PFSK-1 (cell line): ENCODE results near the gene ZNF407.

Experiments used
- FOXP2 ChIP-seq: optimal IDR thresholded peaks from 2 replicates; pipeline ENCODE3; 2011; ENCODE audit warnings: borderline replicate concordance, control low read depth, inconsistent platforms; ENCODE audit not compliant: insufficient read depth; ENCODE audit errors: extremely low read length, extremely low read depth
- POLR2AphosphoS5 ChIP-seq: IDR thresholded peaks from 2 replicates; pipeline ENCODE4 v1.6.1; 2012; ENCODE audit warnings: low read depth, mild to moderate bottlenecking, control low read depth, low read length, moderate library complexity
- SIN3A ChIP-seq: IDR thresholded peaks from 2 replicates; pipeline ENCODE4 v1.6.1; 2012; ENCODE audit warnings: mild to moderate bottlenecking, low read length, moderate library complexity, borderline replicate concordance; ENCODE audit not compliant: insufficient read depth
- TAF1 ChIP-seq: IDR thresholded peaks from 2 replicates; pipeline ENCODE4 v1.6.1; 2012; ENCODE audit warnings: low read length, control low read depth, borderline replicate concordance; ENCODE audit not compliant: insufficient read depth
- TF ChIP-seq, protein P1 (sequence below), 2 experiments: IDR thresholded peaks; 2 replicates each; pipeline versions ENCODE4 v1.6.1 to v1.8.0; 2011 to 2012; ENCODE audit warnings: low read depth in 2 of 2, low read length in 2 of 2, control low read depth in 1 of 2, inconsistent platforms in 1 of 2, mild to moderate bottlenecking in 1 of 2, moderate library complexity in 1 of 2; ENCODE audit not compliant: insufficient read depth in 1 of 2

ZNF407 gene

DNA sequence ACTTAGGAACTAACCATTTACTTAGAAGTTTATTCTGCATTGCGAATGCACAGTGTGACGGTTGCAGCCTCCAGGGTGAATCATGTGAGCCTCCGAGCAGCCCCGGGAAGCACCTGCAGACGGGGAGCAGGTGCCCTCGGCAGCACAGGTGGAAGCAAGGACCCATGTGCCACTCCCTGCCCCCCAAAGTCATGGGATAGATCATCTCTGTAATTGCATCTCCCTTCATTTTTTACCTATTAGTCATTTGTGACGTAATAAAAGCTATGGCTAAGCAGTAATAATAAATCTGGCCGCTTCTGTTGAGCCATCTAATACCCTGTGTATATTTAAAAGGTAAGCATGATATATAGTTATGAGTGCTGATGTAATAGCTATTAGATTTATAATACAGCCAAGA is 514.1 kb downstream of the ZNF407 start:
- TF ChIP-seq, protein P1, sequence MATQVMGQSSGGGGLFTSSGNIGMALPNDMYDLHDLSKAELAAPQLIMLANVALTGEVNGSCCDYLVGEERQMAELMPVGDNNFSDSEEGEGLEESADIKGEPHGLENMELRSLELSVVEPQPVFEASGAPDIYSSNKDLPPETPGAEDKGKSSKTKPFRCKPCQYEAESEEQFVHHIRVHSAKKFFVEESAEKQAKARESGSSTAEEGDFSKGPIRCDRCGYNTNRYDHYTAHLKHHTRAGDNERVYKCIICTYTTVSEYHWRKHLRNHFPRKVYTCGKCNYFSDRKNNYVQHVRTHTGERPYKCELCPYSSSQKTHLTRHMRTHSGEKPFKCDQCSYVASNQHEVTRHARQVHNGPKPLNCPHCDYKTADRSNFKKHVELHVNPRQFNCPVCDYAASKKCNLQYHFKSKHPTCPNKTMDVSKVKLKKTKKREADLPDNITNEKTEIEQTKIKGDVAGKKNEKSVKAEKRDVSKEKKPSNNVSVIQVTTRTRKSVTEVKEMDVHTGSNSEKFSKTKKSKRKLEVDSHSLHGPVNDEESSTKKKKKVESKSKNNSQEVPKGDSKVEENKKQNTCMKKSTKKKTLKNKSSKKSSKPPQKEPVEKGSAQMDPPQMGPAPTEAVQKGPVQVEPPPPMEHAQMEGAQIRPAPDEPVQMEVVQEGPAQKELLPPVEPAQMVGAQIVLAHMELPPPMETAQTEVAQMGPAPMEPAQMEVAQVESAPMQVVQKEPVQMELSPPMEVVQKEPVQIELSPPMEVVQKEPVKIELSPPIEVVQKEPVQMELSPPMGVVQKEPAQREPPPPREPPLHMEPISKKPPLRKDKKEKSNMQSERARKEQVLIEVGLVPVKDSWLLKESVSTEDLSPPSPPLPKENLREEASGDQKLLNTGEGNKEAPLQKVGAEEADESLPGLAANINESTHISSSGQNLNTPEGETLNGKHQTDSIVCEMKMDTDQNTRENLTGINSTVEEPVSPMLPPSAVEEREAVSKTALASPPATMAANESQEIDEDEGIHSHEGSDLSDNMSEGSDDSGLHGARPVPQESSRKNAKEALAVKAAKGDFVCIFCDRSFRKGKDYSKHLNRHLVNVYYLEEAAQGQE (IDR thresholded peaks at IDR 0.05; ENCODE audit: insufficient read depth in 1 of 2, low read depth in 2 of 2, low read length in 2 of 2) = no peak
- TF ChIP-seq TAF1 (no peak), FOXP2 (no peak), POLR2AphosphoS5 (no peak), SIN3A (no peak)

DNA sequence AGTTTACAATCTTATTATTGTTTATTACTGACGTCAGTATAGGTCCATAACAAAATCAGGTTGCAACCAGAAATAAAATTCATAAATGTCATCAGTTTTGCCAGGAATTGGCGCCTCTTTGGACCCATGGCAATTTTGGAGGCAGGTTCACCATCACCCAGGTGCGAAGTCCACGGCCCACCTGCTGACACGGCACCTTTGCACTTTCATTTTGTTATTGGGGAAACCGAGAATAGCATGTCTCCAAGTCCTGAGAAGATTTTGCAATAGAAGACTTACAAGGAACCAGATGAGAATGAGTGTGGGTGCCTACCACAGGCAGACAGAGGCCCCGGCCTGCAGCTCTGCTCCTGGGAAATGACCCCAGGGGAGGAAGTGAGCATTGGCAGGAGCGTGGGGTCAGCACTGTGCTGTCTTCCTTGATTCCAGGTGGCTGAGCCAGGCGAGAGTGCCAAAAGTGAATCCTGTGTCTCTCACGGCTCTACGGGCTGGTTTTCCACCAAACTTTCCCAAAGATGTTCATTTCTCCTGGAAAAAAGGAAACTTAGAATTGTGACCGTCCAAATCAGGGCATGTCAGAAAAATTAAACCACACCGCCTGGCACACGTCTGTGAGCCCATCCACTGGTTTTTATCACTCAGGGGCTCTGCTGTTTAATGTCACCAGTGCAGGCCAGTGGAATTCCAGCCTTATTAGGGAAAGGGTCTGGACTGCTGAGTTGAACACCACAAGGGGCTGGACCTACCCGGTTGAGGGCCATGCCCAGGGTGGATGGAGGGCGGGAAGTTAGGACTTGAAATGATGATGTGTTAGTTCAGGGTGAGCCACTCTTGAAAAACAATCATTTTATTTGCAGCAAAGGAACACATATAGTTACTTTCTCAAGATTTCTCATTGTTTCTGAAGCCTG is 514.8 kb downstream of the ZNF407 start:
- TF ChIP-seq SIN3A = no peak
- no peak for TF ChIP-seq FOXP2
- TF ChIP-seq TAF1 = no peak
- TF ChIP-seq POLR2AphosphoS5 = no peak
- TF ChIP-seq, protein P1 (IDR thresholded peaks at IDR 0.05; ENCODE audit: insufficient read depth in 1 of 2, low read depth in 2 of 2, low read length in 2 of 2) = no peak

DNA sequence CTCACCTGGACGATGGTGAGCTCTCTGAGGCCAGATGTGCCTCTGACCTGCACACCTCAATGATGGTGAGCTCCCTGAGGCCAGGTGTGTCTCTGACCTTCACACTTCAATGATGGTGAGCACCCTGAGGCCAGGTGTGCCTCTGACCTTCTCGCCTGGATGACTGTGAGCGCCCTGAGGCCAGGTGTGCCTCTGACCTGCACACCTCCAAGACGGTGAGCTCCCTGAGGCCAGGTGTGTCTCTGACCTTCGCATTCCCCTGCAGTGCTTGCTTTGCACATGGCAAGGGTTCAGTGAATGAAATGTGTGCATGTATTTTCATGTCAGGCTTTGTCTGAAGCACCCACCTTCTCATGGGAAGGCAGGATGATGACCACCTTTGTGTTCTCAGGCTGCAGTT is 515.8 kb downstream of the ZNF407 start:
- no peak for TF ChIP-seq TAF1
- no peak for TF ChIP-seq SIN3A
- TF ChIP-seq POLR2AphosphoS5 = no peak
- TF ChIP-seq, protein P1 (IDR thresholded peaks at IDR 0.05; ENCODE audit: insufficient read depth in 1 of 2, low read depth in 2 of 2, low read length in 2 of 2) = no peak
- TF ChIP-seq FOXP2 = no peak

DNA sequence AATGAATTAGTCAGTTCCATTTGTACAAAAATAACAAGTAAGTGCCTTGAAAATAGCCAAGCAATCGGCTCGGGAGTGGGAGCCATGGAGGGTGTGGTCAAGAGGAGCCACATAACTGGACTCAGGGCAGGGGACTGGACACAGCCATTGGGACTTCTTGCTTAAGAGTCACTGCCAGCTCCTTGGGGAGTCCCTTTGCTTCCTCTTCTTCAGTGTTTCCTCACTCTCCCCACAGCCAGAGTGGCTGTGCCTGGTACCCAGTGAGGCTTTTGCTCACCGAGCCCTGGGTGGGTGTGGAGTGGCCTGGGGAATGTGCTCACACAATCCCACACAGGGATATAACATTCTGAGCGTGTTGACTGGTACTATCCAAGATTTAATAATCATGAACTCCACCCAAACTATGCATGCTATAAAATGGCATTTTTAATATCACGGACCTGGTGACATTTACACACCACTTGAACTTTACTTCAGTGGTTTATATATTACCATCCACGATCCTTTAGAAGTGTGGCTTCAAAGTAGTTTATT is 516.6 kb downstream of the ZNF407 start:
- TF ChIP-seq, protein P1 (IDR thresholded peaks at IDR 0.05; ENCODE audit: insufficient read depth in 1 of 2, low read depth in 2 of 2, low read length in 2 of 2) = no peak
- TF ChIP-seq TAF1 (no peak), POLR2AphosphoS5 (no peak), FOXP2 (no peak), SIN3A (no peak)
